HG03135 (cell line): Measurements from ENCODE around the gene PRLR.

Experiments used
- ATAC-seq: cut with Tn5 transposase; IDR thresholded peaks from one replicate; pipeline ENCODE4 v1.9.1; 2021; ENCODE audit warnings: mild to moderate bottlenecking, moderate library complexity; ENCODE audit not compliant: unreplicated experiment

The PRLR gene

DNA sequence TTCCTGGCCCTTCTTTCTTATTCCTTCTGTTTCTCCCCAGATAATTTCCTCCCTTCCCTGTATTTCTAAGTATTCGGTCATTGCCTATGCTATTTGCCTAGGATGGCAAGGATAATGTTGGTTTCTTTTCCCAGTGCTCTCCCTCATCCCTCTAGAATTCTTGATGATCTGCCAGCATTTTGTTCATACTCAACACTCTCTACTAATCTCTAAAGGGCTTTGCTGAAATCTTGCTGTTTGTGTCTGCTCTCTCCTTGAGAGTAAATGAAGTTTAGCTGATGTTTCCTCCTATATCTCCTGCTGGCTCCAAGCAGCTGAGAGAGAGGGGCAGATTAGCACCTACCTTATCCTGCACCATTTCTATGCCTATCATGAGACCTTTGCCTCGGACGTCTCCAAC is 220.6 kb downstream of the PRLR start:
- no peak for ATAC-seq

DNA sequence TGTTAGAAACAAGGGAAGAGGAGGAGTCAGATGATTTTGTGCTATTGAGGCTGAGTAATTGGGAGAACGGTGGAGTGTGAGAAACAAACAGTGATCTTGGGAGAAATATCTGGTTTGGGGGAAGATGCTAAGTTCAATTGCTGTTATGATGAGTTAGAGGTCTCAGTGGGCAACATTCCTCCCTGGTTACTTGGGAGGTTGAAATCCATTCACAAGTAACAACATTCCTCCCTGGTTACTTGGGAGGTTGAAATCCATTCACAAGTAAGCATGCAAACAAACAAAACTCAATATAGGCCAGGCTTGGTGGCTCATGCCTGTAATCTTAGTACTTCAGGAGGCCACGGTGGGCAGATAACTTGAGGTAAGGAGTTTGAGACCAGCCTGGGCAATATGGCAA is 221.3 kb downstream of the PRLR start:
- ATAC-seq = no peak

DNA sequence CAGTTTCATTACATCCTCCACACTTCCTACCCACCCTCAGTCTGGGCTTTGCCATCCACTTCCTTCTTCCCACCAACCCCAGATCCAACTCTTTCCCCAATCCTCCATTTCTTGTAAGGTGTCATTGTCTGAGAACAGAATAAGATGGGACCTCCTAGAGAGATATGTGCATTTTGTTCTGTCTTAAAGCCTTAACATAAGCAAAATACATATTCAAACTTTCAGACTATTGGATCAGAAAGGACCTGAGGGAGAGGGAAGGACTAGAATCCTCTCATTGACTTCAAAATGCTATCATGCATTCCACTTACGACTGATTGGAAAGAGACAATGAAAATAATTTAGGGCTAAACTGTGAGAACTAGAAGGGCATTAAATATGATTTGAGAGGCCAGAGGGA is 225.5 kb downstream of the PRLR start:
- ATAC-seq = no peak

DNA sequence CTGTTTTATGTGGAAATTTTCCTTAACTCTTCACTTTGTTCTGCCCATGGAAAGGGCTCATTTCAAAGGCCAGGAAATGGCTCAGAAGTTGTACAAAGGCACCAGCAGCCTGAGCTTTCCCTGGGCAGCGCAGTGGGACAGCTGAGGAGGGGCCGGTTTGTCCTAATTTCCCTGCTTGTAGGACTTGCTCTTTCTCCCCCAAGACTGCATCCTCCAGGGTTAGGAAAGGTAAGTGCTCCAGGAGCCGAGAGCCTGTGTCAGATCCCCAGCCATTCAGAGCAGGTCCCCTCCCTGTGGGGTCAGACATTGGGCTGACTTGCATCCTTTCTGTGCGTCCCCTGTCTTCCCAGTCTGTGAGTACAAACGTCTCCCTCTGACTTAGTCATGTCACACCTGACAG is 226.1 kb downstream of the PRLR start:
- ATAC-seq = no peak

DNA sequence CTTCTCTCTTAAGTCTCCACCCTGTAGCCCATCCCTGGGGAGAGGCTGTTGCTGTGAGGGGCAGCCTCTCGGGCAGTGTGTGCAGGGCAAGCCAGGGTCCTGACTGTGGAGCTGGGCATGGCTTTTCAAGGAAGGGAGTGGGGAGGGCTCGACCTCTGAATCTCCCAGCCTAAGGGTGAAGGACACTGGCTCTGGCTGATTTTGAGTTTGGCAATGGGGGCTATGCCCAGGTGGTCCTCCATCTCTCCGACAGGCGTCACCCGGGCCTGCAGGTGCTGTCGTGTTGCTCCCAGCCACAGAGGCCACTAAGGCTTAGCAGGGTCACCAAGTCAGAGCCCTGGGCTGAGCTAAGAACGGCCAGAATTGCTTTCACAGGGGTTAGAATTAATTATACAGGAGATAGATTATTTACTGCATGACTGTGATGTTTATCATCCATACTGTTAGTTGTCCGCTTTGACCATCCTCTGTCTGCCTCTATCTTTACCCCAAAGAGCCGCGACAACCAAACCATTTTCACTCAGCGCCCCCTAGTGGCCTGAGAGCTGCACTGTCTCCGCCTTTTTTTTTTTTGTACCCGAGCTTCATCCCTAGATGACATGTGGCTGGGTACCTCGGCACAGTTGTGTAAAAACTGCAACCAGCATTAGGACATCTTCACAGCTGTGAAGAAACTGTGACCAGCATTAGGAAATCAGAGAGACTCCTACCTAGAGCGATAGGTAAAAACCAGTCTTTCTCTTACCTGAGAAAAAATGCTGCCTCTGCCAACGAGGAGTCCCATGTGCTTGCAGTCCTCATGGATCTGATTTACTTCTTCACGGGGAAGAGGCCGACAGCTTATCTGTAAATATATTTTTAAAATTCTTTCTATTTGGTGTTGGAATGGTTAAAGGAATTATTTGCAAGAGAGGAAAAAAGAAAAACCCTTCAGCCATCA is 227.0 kb downstream of the PRLR start:
- ATAC-seq = no peak

DNA sequence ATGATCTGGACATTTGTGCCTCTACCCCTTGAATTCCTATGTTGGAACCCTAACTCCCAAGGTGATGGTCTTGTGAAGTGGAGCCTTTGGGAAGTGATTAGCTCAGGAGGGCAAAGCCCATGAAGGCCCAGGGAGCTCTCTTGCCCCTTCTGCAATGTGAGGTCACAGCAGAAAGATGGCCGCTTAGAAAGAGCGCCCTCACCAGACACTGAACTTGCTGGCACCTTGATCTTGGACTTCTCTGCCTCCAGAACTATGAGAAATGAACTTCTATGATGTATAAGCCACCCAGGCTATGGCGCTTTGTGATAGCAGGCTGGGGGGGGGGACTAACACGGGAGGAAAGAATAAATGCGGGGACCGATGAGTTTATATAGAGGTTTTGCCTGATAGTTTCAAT is 227.8 kb downstream of the PRLR start:
- no peak for ATAC-seq

DNA sequence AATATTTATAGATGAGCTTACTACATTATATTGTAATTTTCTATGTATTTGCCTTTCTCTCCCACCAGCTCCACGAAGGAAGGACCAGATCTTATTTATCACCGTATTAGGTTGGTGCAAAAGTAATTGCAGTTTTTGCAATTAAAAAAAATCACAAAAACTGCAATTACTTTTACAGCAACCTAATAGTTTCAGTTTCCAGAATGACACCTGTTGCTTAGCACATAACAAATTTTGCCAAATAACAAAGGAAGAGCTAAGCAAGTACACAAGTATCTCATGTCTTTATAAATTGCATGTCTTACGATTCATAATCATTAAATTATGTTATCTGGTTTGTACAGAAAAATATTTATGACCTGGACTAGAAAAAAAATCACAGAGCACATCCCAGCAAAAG is 228.4 kb downstream of the PRLR start:
- no peak for ATAC-seq
